H1 (cell line): ENCODE measurements around the gene ARHGAP42. TPM values are rescaled to one million over a fixed set of nuclear protein-coding genes. Genes with fewer than 3 reads are reported as not detected.

ENCODE experiments used
- BCL11A ChIP-seq, 2 experiments: IDR thresholded peaks; one replicate each; pipeline ENCODE4 v1.6.1; 2011; ENCODE audit warnings: low read depth in 2 of 2, low read length in 2 of 2, mild to moderate bottlenecking in 2 of 2
- SP1 ChIP-seq: IDR thresholded peaks from 2 replicates; pipeline ENCODE4 v1.6.1; 2011; ENCODE audit warnings: low read depth, low read length
- polyA plus RNA-seq, 7 experiments: library from polyadenylated mRNA; depleted of rRNA in 3 of 7; stranded (reverse) in 5 of 7; unstranded in 2 of 7; fragments of >200 nt in 5 of 7; fragments of 200-250 nt in 2 of 7; gene quantifications; 1 replicate in 5 of 7; 2 replicates in 1 of 7; 4 replicates in 1 of 7; pipeline versions ENCODE4 v1.2.1 to v1.2.3, GENCODE V29; 2011 to 2013; ENCODE audit warnings: missing spikeins in 2 of 7, mixed read lengths in 2 of 7
- total RNA-seq: library from RNA; stranded (reverse); fragmentation: NEBNext Ultra II Directional; extraction: Animal tissue kit (Norgen Biotek cat#: 25700); gene quantifications from 2 replicates; pipeline ENCODE4 v1.2.1, GENCODE V29; 2021
- TF ChIP-seq, protein P1 (sequence below): fragments of 300-600 bp; sonication (generic); IDR thresholded peaks from 2 replicates; pipeline ENCODE4 v1.7.1; 2012; ENCODE audit warnings: low read length, moderate library complexity, mild to moderate bottlenecking, inconsistent platforms; ENCODE audit not compliant: insufficient replicate concordance

Gene ARHGAP42
- total and polyA plus RNA-seq, 2 of the 8 experiments (the other 6 are each of a cell fraction or from before 2014, with no cell fraction given): 22.2 to 33.5 TPM

GRCh38 chr11:100663583-100663982 is 23.5 kb upstream of the ARHGAP42 start (continued):
- TF ChIP-seq, protein P1, sequence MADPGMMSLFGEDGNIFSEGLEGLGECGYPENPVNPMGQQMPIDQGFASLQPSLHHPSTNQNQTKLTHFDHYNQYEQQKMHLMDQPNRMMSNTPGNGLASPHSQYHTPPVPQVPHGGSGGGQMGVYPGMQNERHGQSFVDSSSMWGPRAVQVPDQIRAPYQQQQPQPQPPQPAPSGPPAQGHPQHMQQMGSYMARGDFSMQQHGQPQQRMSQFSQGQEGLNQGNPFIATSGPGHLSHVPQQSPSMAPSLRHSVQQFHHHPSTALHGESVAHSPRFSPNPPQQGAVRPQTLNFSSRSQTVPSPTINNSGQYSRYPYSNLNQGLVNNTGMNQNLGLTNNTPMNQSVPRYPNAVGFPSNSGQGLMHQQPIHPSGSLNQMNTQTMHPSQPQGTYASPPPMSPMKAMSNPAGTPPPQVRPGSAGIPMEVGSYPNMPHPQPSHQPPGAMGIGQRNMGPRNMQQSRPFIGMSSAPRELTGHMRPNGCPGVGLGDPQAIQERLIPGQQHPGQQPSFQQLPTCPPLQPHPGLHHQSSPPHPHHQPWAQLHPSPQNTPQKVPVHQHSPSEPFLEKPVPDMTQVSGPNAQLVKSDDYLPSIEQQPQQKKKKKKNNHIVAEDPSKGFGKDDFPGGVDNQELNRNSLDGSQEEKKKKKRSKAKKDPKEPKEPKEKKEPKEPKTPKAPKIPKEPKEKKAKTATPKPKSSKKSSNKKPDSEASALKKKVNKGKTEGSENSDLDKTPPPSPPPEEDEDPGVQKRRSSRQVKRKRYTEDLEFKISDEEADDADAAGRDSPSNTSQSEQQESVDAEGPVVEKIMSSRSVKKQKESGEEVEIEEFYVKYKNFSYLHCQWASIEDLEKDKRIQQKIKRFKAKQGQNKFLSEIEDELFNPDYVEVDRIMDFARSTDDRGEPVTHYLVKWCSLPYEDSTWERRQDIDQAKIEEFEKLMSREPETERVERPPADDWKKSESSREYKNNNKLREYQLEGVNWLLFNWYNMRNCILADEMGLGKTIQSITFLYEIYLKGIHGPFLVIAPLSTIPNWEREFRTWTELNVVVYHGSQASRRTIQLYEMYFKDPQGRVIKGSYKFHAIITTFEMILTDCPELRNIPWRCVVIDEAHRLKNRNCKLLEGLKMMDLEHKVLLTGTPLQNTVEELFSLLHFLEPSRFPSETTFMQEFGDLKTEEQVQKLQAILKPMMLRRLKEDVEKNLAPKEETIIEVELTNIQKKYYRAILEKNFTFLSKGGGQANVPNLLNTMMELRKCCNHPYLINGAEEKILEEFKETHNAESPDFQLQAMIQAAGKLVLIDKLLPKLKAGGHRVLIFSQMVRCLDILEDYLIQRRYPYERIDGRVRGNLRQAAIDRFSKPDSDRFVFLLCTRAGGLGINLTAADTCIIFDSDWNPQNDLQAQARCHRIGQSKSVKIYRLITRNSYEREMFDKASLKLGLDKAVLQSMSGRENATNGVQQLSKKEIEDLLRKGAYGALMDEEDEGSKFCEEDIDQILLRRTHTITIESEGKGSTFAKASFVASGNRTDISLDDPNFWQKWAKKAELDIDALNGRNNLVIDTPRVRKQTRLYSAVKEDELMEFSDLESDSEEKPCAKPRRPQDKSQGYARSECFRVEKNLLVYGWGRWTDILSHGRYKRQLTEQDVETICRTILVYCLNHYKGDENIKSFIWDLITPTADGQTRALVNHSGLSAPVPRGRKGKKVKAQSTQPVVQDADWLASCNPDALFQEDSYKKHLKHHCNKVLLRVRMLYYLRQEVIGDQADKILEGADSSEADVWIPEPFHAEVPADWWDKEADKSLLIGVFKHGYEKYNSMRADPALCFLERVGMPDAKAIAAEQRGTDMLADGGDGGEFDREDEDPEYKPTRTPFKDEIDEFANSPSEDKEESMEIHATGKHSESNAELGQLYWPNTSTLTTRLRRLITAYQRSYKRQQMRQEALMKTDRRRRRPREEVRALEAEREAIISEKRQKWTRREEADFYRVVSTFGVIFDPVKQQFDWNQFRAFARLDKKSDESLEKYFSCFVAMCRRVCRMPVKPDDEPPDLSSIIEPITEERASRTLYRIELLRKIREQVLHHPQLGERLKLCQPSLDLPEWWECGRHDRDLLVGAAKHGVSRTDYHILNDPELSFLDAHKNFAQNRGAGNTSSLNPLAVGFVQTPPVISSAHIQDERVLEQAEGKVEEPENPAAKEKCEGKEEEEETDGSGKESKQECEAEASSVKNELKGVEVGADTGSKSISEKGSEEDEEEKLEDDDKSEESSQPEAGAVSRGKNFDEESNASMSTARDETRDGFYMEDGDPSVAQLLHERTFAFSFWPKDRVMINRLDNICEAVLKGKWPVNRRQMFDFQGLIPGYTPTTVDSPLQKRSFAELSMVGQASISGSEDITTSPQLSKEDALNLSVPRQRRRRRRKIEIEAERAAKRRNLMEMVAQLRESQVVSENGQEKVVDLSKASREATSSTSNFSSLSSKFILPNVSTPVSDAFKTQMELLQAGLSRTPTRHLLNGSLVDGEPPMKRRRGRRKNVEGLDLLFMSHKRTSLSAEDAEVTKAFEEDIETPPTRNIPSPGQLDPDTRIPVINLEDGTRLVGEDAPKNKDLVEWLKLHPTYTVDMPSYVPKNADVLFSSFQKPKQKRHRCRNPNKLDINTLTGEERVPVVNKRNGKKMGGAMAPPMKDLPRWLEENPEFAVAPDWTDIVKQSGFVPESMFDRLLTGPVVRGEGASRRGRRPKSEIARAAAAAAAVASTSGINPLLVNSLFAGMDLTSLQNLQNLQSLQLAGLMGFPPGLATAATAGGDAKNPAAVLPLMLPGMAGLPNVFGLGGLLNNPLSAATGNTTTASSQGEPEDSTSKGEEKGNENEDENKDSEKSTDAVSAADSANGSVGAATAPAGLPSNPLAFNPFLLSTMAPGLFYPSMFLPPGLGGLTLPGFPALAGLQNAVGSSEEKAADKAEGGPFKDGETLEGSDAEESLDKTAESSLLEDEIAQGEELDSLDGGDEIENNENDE: peak; percentile 72
- no peak for TF ChIP-seq BCL11A (IDR thresholded peaks at IDR 0.05; ENCODE audit: low read depth in 2 of 2, low read length in 2 of 2)
- 0 out of 2 replicates have a peak, but pooled peaks have one; percentile 35 for TF ChIP-seq SP1
